ENCODE measurements around the gene TMEM25. TPM values are rescaled to one million over a fixed set of nuclear protein-coding genes. Genes with fewer than 3 reads are reported as not detected.

TMEM25 gene
- polyA plus RNA-seq, 3 donors: 0.57 TPM; not detected in 2

- Histone ChIP-seq H2AFZ (ENCODE audit: insufficient read depth, low read depth, low read length, poor library complexity, severe bottlenecking) (no peak overlapping the region), H4K20me1 (ENCODE audit: insufficient read depth, low read length) (peaks cover 13% of the 10 kb centered on the region), H3K36me3 (replicated peaks in 1 of 2; ENCODE audit: control insufficient read depth in 1 of 2, insufficient read depth in 2 of 2, low read length in 2 of 2) (peaks cover 34 to 47% of the 10 kb centered on the region in 2 donors), H3K4me1 (ENCODE audit: control insufficient read depth in 1 of 2, insufficient read depth in 2 of 2, low read length in 2 of 2) (peaks cover 15 to 17% of the 10 kb centered on the region in 2 donors), H3K9ac (ENCODE audit: insufficient read depth, low read length, poor library complexity, severe bottlenecking) (no peak overlapping the region), H3K9me3 (replicated peaks in 1 of 2; ENCODE audit: control insufficient read depth in 1 of 2, insufficient read depth in 1 of 2, low read length in 2 of 2) (no peaks in the 10 kb centered on the region), H3K4me2 (replicated peaks; ENCODE audit: extremely low read depth, low read length, poor library complexity, severe bottlenecking) (no peak overlapping the region), H3K27me3 (ENCODE audit: control insufficient read depth in 2 of 2, insufficient read depth in 2 of 2, low read length in 2 of 2) (peaks cover 5 to 10% of the 10 kb centered on the region in 2 donors), H3K79me2 (ENCODE audit: insufficient read depth, low read length) (no peaks in the 10 kb centered on the region), H3K4me3 (replicated peaks in 1 of 3; ENCODE audit: low read depth in 2 of 3, low read length in 3 of 3) (no peak overlapping the region), H3K27ac (ENCODE audit: low read depth in 1 of 2, low read length in 2 of 2) (no peak overlapping the region)
- no peak for DNase-seq
- Mint-ChIP-seq H3K4me1 (peaks cover 32% of the 10 kb centered on the region), H3K9me3 (peaks cover 0 to 2% (median 0%) of the 10 kb centered on the region in 7 donors), H3K4me3 (no peak overlapping the region), H3K27me3 (ENCODE audit: low read depth in 3 of 3) (peaks cover 11 to 16% (median 11%) of the 10 kb centered on the region in 3 donors), H3K27ac (peak overlapping the region in 3 of 7 donors; percentile 34 to 70 (median 49)), H3K36me3 (peaks cover 46 to 63% of the 10 kb centered on the region in 2 donors)
- 64% methylated on average over 5 of the region's 6 CpGs for WGBS (ENCODE audit: insufficient coverage)
- intact Hi-C loops (cut with micrococcal nuclease): no loop called here
- no peak for TF ChIP-seq CTCF (IDR thresholded peaks at IDR 0.05)
Measured at GRCh38 chr11:118524757-118525470, 6.1 kb upstream of the TMEM25 start.

- no peak overlapping the region for H3K4me3 Mint-ChIP-seq
- Histone ChIP-seq H3K4me3 (replicated peaks in 1 of 3; ENCODE audit: low read depth in 2 of 3, low read length in 3 of 3) (no peak overlapping the region), H3K4me2 (replicated peaks; ENCODE audit: extremely low read depth, low read length, poor library complexity, severe bottlenecking) (no peak overlapping the region), H3K36me3 (replicated peaks in 1 of 2; ENCODE audit: control insufficient read depth in 1 of 2, insufficient read depth in 2 of 2, low read length in 2 of 2) (peaks cover 16 to 30% of the 10 kb centered on the region in 2 donors), H3K79me2 (ENCODE audit: insufficient read depth, low read length) (no peaks in the 10 kb centered on the region), H3K27ac (ENCODE audit: low read depth in 1 of 2, low read length in 2 of 2) (no peak overlapping the region), H3K9me3 (replicated peaks in 1 of 2; ENCODE audit: control insufficient read depth in 1 of 2, insufficient read depth in 1 of 2, low read length in 2 of 2) (no peaks in the 10 kb centered on the region), H2AFZ (ENCODE audit: insufficient read depth, low read depth, low read length, poor library complexity, severe bottlenecking) (no peak overlapping the region), H4K20me1 (ENCODE audit: insufficient read depth, low read length) (peaks cover 13% of the 10 kb centered on the region), H3K27me3 (ENCODE audit: control insufficient read depth in 2 of 2, insufficient read depth in 2 of 2, low read length in 2 of 2) (peaks cover 8 to 21% of the 10 kb centered on the region in 2 donors), H3K9ac (ENCODE audit: insufficient read depth, low read length, poor library complexity, severe bottlenecking) (no peak overlapping the region), H3K4me1 (ENCODE audit: control insufficient read depth in 1 of 2, insufficient read depth in 2 of 2, low read length in 2 of 2) (peaks cover 25 to 34% of the 10 kb centered on the region in 2 donors)
- intact Hi-C loops (cut with micrococcal nuclease): no loop called here
- peaks cover 41% of the 10 kb centered on the region for H3K4me1 Mint-ChIP-seq
- no peak for DNase-seq
- peaks cover 23 to 29% (median 27%) of the 10 kb centered on the region in 3 donors for H3K27me3 Mint-ChIP-seq (ENCODE audit: low read depth in 3 of 3)
- WGBS (ENCODE audit: insufficient coverage): no CpG with 5 or more reads among the region's 2 CpGs
- H3K27ac Mint-ChIP-seq: no peak overlapping the region
- peaks cover 0 to 4% (median 0%) of the 10 kb centered on the region in 7 donors for H3K9me3 Mint-ChIP-seq
- no peak for TF ChIP-seq CTCF (IDR thresholded peaks at IDR 0.05)
- peaks cover 30 to 45% of the 10 kb centered on the region in 2 donors for H3K36me3 Mint-ChIP-seq
Measured at GRCh38 chr11:118526688-118527087, 4.3 kb upstream of the TMEM25 start.
